Islet of Langerhans (tissue), 1 donor: ENCODE measurements around the gene CYP26B1.

Experiments
- FAIRE-seq: peaks from one replicate; lab custom pipeline; 2011; peaks lifted over from hg19 to GRCh38; lab: Jason Lieb, UNC

Gene CYP26B1, protein sequence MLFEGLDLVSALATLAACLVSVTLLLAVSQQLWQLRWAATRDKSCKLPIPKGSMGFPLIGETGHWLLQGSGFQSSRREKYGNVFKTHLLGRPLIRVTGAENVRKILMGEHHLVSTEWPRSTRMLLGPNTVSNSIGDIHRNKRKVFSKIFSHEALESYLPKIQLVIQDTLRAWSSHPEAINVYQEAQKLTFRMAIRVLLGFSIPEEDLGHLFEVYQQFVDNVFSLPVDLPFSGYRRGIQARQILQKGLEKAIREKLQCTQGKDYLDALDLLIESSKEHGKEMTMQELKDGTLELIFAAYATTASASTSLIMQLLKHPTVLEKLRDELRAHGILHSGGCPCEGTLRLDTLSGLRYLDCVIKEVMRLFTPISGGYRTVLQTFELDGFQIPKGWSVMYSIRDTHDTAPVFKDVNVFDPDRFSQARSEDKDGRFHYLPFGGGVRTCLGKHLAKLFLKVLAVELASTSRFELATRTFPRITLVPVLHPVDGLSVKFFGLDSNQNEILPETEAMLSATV

DNA sequence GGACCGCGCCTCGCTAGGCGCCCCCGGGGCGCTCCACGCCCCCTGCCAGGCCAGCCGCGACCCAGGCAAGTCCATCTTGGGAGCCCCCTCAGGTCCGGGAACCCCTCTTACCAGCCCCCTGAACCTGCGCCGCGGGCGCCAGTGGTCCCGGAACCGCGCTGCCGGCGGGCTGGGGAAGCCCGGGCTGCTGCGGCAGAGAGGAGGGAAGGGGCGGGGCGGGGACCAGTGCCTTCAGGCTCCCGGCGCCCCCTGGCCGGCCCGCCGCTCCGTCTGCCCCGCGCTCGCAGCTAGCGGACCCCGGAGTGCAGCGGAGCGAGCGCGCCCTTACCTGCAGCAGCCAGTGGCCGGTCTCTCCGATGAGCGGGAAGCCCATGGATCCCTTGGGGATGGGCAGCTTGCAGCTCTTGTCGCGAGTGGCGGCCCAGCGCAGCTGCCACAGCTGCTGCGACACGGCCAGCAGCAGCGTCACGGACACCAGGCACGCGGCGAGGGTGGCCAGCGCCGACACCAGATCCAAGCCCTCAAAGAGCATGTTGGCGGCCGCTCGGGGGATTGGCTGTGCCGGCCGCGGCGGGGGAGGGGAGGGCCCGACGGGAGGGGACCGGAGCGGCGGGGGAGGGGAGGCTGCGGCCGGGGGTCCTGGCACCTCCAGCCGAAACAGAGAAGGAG lies at the start of gene CYP26B1:
Gene CYP26B1, minus strand, starts transcription at position 560 of the 669 bp plus-strand sequence. Its CDS starts 28 bp downstream, at position 532.
- FAIRE-seq, result no peak

DNA sequence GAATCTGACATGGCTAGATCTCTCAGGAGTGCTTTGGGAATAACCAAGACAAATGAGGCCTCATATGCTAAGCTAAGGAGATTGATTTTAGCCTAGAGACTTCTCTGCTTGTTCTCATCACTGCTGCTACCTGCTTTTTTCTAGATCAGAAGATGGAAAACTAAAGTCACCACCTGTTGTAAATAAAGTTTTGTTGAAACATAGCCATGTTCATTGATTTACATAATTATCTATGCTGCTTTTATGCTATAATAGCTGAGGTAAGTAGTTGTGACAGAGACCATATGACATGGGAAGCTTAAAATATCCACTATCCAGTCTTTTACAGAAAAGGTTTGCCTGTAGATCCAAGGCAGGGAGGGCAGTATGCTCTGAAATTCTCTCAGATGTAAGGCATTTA lies 46.1 kb upstream of the CYP26B1 start:
- FAIRE-seq, result no peak

DNA sequence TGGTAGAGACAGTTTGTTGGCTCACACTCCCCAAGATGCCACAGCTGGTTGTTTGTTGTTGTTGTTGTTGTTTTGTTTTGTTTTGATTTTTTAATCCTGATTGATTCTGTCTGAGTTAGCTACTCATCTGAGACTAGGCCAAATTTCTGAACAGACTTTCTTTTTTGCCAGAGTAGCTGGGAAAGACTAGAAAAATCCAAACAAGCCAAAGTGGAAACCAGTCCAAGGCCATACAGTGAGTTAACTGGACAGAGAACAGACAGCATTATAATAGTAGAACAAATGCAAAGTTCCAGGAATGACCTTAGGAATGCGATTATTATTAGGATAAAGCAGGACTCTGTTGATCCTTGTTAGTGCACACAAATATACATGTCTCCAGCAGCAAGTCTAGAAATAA lies 43.8 kb upstream of the CYP26B1 start:
- FAIRE-seq, result no peak

DNA sequence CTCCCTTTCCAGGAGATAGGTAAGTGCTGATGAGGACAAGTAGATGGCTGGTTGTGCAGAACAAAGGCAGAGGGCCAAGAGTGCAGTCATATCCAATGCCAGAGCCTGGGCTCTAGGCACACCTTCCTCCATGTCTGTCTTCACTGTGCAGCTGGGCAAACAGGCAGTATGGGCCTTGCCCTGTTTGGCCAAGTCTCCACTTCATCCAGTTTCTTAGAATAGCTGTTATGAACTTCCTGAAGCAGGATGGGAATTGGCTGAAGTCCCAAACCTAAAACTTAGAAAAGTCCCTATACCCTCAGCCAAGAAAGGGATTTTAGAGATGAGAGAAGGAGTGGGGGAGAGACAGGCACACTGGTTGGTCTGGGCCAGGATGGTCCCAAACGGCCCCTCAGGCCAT lies 37.5 kb upstream of the CYP26B1 start:
- FAIRE-seq, result no peak

DNA sequence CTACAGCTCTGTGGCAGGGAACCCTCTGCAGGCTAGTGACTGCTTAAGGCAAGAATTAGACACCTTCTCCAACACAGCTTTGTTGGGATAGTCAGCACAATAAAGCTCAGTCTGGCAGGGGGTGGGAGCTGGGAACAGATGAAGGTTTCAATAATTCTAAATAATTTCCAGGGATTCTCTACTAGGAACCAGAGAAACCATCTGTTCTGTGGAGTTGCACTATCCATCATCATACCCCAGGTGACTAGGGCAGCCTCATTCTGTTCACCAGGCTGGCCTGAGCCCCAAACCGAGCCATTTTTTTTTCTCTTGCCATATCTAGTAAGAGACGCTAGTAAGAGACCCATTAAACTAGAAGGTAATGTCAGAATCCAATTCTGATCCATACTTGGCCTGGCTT lies 35.8 kb upstream of the CYP26B1 start:
- no peak for FAIRE-seq

DNA sequence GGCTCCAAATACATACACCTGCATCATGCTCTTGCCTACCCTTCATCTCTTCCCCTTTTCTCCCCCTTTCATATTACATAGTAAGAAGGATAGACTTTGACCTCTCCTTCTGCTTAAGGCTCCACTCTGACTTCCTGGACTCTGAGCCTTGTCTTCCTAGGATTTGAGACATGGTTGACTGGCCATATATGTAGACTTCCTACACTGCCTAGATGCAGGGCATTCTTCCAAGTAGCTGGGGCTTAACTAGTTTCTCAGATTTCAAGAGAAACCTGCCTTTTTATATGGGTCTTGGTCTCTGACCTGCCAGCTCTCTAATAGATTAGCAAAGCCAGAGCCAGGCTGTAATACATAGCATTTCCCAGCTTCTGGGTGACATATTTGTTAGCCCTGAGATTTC lies 35.4 kb upstream of the CYP26B1 start:
- no peak for FAIRE-seq

DNA sequence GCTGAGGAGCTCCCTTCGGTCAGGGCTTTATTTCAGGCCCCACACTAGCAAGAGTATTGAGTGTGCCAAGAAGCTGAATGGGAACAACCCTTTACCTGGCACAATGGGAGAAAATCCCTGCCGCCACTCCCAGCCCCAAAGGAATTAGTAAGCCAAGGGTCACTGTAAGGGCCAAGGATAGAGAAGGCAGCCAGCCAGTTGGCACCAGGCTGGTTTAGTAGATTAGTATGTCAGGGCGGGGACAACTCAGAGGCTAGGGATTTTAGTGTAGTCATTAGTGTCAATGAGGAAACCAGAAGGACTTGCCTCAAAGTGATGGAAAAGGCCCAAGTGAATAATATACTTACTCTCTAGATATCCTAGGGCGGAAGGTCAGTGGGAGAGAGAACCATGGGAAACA lies 34.9 kb upstream of the CYP26B1 start:
- FAIRE-seq, result no peak

DNA sequence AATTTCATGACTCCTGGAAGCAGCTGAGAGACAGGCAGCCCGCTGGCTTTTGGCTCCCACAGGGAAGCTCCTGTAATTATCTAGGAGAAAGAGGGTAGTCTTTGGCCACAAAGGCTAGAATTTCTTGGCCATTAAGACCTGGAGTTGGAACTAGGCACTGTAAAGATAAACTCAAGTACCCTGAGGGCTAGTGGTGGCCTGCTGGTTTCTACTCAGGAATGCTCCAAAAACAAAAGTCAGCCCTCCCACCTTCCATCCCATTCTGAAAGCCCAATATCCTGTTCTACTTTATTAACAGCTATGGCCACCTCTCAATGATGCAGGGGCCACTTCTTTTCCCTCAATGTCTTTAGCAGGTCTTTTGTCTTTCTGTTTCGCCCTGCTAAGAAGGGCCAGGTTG lies 34.0 kb upstream of the CYP26B1 start:
- no peak for FAIRE-seq

DNA sequence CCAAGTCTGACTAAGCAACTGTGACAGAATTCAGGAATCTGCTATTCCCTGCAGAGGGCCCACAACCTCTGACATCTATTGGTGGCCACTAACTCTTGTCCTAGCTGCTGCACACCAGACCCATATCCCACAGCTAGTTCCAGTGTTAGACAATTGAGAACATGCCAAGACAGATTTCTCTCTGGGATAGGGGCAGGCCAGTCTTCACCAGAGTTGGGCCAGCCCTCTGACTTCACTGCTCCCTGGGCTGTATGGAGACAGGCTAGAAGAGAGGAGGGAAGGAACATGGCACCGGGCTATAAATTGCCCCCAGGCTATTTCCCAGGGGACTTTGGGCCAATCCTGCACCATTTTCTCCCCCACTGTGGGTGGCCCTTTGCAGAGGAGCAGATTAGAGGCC lies 32.7 kb upstream of the CYP26B1 start:
- FAIRE-seq, result no peak

DNA sequence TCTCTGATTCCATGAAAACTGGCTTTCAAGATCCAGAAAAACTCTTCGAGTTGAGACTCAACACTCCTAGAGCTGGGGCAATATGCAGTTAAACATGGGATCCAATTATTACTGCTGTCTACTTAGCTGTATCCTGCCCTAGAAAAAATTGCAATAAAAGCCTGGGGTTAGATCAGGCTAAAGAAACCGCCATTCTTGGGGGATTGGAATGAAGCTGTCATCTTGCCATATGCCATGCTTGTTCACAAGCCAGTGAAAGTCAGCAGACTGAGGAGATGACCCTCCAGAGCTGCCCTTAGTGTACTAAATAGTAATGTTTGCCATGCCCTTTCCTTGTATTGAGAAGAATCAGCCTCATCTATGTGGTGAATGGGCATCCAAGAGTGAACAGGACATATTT lies 30.9 kb upstream of the CYP26B1 start:
- no peak for FAIRE-seq

DNA sequence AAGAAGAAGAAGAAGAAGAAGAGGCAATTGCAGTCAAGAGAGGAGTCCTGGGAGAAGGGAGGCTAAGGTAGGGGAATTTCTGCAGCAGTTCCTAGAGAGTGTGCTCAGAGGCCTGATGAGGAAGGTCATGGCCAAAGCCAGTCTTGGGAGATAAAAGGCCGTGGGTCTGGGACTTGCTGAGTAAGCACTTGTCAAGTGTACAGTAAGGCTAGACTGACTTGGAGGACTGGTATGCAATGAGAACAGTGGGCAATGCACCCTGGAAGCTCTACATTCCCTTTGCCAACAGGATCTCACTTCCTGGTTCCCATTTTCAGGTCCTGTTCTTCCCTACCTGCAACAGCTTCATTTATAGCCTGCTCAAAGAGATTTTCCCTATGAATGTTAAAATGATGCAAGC lies 28.6 kb upstream of the CYP26B1 start:
- FAIRE-seq, result no peak

DNA sequence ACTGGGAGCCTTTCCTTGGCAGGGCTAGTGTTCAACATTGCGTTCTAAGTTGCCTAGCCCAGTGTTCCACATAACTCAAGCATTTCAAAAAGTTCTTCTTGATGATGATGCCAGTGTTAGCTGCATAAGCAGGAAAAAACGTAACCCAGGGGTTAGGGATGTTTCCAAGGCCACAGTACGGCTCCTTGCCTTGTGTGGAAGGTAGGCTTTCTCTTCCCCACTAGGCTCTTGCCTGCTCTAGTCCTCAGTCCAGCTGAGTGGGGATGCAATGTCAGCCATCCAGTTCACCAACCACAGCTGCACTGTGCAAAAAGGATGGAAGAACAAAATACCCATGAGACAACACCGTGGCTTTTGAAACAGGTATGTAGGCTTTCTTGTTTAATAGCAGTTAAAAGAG lies 28.0 kb upstream of the CYP26B1 start:
- no peak for FAIRE-seq

DNA sequence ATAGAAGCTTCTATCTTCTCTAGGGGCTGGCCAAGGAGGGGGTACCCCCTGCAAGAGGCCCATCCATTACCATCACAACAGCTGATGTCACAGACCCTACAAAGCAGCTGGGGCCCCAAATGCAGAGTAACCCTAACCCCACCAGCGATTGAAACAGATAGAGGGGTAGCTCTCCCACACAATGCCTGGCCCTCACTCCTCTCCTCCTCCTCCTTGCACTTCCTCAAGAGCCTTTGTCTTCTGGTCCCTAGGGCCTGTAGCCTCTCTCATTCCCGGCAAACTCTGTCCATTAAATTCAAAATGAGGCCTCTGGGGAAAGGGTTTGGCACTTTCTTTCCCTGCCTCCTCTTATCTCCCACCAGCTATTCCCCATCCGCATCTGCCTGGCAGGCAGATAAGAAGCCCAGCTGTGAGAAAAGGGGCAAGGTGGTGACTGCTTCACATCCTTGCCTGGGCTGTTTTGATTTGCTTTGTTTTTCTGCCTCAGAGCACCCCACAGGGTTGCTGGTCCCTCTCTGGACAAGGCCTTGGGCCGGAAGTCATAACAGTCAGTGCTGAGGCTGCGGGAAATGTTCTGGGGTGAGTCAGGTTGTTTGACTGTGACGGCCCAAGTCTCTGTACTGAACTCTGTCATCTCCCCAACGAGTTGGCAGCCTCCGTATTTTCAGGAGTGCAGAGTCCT lies 26.1 kb upstream of the CYP26B1 start:
- FAIRE-seq, result no peak

DNA sequence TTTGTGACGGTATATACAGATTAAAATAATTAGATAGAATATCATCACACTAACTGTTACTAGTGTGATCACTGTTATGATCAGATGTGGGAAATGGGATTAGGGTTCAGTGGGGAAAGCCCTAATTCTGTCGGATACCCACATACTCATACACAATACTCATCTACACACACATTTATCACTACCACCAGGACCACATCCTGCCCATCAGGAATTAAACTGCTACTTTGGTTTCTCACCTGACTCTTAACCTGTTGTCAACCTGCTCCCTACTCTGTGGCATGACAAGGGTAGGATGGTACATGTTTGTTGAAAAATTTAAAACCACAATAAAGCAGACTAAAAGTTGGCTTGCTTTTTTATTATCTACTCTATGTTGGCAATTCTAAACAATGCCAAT lies 24.8 kb upstream of the CYP26B1 start:
- no peak for FAIRE-seq

DNA sequence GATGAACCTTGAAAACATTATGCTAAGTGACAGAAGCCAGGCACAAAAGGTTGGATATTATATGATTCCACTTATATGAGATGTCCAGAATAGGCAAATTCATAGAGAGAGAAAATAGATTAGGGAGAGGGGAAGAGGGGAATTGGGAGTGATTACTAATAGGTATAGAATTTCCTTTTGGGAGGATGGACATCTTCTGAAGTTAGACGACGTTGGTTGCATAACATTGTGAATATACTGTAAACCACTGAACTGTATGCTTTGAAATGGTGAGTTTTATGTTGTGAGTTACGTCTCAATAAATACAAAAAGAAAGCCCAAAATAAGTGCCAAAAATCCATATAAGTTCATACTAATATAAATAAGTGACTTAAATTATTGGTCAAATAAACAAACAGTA lies 18.6 kb upstream of the CYP26B1 start:
- no peak for FAIRE-seq

DNA sequence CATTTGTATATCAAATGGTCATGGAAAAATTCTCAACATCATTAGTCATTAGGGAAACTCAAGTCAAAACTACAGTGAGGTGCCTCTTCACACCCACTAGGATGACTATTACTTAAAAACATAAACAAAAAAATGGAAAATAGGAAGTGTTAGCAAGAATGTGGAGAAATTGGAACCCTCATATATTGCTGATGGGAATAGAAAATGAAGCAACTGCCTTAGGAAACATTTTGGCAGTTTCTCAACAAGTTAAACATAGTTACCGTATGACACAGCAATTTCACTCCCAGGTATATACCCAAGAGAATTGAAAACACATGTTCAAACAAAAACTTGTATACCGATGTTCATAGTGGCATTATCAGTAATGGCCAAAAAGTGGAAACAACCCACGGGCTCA lies 18.1 kb upstream of the CYP26B1 start:
- FAIRE-seq, result no peak

DNA sequence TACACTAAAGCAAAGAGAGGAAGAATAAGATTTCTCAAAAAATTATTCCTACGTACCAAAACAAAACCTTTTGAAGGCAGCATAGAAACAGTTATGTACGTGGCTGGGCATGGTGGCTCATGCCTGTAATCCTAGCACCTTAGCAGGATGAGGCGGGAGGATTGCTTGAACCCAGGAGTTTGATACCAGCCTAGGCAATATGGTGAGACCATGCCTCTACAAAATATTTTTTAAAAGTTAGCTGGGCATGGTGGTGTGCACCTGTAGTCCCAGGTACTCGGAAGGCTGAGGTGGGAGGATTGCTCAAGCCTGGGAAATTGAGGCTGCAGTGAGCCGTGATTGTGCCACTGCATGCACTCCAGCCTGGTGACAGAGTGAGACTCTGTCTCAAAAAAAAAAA lies 14.9 kb upstream of the CYP26B1 start:
- FAIRE-seq, result no peak

DNA sequence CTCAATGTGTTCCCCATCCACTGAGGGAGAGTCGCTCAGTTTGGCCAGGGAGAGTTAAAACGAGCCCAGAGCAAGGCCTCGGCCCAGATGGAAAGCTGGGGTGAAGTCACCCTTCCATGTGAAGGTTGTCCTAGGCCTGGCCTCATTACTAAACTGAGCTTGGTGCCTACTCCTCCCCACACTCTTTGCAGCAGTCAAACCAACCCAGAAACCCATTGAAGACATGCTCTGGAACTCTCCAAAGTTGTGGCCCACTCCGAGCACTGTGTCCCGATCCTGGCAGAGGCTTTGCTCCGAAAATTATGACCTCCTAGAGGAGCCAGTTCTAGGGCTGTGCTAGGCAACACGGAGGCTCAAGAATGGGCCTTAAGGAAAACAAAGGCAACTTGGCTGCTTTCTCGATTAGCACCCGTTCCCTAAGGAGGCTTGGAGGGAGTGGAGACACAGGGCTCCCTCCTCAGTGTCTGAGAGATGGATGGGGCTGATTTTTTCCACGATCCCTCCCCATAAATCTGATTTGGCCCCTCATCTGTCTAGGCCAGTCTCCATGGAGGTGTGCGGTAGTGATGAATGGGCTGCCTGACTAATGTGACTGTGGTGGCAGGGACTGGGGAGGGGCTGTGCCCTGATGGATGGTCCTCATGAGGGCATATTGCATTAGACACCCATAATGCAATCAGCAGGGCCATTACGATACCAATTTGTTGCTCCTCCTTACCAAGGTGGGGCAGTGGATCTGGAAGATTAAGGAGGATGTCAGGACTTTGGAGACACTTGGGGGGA lies 11.7 kb upstream of the CYP26B1 start:
- FAIRE-seq, result no peak

DNA sequence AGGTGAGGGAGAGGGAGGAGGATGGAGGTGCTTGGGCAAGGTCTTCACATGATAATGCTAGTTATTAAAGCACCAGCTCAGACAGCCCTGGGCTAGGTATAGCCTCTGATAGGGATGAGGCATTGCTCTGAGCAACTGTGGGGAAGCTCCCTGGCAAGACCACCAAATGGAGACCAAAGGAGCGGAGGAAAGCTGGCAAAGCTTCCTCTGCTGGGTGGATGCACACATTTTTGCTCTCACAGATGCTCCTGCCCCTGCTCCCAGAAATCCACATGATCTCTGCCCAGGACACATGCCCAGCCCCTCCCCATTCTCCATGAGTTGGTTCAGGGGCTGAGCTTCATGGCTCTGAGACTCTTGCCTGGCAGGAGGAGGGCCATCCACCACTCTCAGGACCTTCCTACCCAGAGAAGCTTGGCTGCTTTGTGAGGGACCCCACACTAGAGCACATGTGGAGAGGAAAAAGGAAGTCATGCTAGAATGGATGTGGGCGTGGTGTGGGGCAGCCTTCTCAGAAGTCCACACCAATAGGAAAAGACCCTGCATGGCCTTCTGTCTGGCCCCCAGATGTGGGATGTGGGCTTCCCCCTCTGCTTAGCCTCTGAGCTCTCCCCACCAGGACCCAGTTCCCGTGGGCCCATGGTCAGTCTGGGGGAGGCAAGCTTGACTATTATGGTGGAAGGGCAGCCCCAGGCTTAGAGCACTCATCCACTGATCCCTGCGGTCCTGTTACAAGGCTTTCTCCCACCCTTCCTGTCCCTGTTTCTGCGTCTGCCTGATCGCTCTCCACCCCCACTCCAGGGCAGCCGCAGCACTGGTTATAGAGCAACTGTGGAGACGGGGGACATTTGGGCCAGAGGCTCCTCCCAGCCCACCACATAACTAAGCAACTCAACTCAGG lies 10.5 kb upstream of the CYP26B1 start:
- no peak for FAIRE-seq

DNA sequence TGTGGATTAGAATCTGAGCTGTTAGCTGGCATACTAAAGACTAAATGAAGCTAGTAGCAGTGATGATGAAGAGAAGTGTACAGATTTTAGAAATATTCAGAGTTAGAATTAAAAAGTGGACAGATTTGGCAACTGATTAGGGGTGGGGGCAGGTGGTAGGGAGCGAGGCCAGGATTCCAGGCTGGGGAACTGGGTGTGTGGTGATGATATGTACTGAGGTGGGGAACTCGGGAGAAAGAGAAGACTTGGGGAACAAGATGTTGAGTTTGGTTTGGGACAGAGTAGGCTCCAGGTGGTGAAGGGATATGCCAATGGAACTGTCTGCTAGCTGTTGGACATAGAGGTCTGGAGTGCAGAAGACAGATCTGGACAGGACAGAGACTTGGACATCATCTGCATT lies 9.2 kb upstream of the CYP26B1 start:
- no peak for FAIRE-seq

DNA sequence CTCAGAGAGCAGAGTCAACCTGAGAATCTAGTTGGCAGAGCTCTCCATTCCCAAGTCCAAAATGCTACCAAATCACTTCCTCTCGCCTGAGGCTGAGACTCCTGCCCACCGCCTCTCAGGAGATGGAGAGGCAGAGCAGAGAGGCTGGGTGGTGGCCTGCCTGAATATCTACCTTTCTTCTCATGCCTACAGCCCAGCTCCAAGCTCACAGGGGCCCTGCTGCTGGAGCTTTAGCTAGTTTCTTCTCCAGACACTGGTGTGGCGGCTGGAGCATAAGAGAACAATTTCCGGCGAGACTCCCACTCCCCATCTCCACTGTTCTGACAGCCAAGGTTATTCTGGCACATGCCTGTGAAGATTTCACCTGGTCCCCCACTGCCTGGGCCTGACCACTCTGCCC lies 8.1 kb upstream of the CYP26B1 start:
- FAIRE-seq, result no peak
